Measurements from ENCODE around the gene LRRC49.
A peak's percentile ranks its signal among the peaks of the same experiment; 100 is the strongest.
"Not testable (repeated sequence)": the region's sequence is repeated elsewhere in the genome, so short reads cannot be mapped to it uniquely, and the experiment has no call there.

Gene LRRC49

GRCh38 chr15:70869346-70869745, 23.3 kb upstream of the LRRC49 start:
- no peak for DNase-seq

DNA sequence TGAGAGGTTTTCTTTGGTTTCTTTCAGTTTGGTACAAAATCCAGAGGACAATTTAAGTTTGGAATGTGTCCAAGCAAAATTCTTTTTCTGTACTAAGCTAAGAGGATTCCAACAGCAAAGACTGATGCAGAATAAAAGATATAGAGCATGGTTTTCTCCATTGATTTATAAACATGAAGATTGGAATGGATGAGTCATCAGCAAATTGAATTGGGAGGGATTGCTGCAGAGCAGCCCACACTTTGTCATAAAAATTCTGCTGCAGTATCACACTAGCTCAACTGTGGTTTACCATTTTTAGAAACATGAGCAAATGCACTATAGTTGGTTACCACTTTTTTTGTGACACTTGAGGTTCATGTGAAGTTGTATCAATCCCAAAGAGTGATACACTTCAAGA, 22.6 kb upstream of the LRRC49 start:
- DNase-seq = no peak

DNA sequence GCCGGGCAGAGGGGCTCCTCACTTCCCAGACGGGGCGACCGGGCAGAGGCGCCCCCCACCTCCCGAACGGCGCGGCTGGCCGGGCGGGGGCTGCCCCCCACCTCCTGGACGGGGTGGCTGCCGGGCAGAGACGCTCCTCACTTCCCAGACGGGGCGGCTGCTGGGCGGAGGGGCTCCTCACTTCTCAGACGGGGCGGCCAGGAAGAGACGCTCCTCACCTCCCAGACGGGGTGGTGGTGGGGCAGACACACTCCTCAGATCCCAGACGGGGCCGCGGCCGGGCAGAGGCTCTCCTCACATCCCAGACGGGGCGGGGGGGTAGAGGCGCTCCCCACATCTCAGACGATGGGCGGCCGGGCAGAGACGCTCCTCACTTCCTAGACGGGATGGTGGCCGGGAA, 21.1 kb upstream of the LRRC49 start:
- DNase-seq = not testable (repeated sequence)

DNA sequence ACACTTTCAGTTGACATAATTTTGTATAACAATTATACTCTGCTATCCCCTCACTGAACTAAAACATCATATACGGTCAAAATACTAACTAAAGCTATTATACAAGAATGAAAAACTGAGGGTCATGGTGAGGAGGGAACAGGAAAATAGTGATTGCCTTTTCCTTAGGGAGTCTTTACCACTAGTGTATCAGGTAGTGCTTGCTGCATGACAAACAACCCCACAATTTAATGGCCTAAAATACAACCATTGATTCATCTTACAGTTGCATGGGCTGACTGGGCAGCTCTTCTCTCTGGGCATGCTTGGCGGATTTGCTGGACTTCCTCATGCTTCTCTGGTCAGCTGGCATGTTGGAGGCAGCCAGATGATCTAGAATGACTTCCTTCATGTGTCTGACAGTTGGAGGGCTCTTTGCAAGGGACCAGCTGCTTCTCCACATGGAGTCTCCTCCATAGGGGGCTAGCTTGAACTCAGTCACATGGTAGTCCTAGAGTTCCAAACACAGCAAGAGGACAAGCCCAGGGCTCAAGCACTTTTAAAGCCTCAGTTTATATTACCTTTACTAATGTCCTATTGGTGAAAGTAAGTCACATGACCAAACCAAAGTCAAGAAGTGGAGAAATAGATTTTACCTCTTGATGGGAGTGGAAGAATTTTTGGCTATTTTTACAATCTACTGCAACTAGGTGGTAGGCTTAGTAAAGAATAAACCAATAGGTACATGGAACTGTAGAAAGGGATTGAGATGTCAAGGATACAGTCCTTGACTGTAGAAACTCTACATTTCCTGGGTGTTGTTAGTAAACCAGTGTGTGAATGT, 19.2 kb upstream of the LRRC49 start:
- DNase-seq = no peak

GRCh38 chr15:70875001-70875782, 17.4 kb upstream of the LRRC49 start:
- DNase-seq = no peak

GRCh38 chr15:70876011-70876410, 16.6 kb upstream of the LRRC49 start:
- DNase-seq = no peak

- DNase-seq = no peak
Measured at GRCh38 chr15:70876683-70877082, 15.9 kb upstream of the LRRC49 start.

DNA sequence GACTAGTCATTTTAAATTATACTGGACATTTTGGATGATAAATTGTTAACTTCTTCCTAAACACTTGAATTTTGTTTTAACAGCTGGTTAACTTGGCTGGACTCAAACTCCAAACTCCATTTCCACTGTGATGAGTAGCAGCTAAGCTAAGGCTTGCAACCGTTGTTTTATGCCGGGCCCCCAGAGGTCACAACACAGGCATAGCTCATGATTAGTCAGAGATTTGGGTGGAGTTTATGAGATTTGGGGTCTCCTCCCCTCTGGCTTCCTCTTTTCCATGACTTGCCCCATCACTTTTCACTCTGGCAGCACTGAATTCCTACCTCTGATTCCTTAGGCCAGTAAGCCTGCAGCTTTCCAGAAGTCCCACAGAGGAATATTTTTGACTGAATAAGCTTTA, 13.2 kb upstream of the LRRC49 start:
- DNase-seq = no peak

DNA sequence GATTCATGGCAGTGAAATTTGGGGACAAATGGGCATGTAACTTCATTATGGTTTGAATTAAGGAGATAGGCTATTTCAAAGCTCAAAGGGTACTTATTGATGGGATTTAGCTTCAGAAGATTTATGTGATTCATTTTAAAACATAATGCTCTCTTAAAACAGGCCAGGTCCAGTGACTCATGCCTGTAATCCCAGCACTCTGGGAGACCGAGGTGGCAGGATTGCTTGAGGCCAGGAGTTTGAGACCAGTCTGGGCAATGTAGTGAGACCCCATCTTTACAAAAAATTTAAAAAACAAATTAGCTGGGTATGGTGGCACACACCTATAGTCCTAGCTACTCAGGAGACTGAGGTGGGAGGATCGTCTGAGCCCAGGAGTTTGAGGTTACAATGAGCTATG, 11.8 kb upstream of the LRRC49 start:
- DNase-seq = no peak

- DNase-seq = no peak
Measured at GRCh38 chr15:70882361-70882760, 10.3 kb upstream of the LRRC49 start.

DNA sequence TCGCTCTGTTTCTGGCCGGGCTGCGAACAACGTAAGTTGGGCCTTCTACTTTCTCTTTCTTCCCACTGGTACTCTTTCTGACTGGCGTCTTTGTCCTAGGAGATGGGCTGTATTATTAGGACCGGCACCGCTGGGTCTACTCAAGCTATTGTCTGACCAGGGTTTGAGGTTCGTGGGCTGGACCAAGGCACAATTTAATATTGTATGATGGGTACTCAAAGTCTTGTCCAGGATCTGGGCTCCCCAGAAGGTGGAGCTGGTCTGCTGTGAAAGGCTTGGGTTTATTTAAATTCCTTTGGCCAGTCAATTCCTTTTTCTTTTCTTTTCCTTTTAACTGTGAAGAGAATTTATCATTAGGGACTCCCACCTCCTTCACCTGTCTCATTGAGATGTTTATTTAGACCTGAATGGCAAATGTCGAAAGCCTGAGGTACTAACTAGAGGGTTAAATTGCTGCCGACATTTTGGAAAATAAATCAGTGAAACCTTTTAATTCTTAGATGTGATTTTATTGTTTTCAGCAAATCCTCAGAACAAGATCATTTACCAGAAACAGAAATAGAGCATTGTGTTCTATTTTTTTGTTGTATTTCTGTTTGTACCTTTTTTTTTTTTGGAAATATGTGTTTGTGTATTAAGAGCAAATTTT, 410 bp downstream of the LRRC49 start:
- peak; percentile 66 for DNase-seq

DNA sequence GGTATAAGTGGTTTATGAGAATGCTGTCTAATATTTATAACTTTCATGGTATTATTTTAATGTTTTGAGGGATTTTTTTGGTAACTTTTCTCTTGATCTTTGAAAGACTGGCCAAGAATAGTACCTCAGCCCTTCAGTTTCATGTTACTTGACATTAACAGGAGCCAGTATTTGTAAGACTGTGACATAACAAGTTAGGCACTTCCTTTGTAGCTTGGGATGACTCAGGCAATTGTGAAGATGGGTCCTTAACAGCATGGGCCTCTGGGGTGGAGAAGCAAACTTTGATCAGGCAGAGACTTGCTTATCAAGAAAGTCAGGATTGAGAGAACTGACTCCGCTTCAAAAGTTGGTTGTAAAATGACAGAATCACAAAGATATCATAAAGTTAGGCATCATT, 9.5 kb downstream of the LRRC49 start:
- no peak for DNase-seq

GRCh38 chr15:70906842-70907241, 14.2 kb downstream of the LRRC49 start:
- DNase-seq = no peak

GRCh38 chr15:70907784-70908471, 15.3 kb downstream of the LRRC49 start:
- no peak for DNase-seq

DNA sequence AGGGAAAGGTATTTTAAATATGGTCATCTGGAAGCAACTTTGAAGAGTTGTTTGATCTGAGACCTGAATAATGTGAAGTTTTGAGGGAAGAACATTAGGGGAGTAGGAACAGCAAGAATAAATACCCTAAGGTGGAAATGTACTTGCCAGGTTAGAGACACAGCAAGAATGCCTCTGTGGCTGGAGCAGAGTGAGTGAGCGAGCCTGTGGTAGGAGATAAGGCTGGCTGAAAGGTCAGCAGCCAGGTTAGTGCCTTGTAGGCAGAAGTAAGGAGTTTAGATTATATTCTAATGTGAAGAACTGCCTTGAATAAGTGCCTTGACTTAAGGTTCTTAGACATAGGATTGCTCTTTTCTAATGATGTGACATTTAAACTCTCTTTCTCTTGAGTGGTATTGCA, 18.3 kb downstream of the LRRC49 start:
- DNase-seq = no peak

DNA sequence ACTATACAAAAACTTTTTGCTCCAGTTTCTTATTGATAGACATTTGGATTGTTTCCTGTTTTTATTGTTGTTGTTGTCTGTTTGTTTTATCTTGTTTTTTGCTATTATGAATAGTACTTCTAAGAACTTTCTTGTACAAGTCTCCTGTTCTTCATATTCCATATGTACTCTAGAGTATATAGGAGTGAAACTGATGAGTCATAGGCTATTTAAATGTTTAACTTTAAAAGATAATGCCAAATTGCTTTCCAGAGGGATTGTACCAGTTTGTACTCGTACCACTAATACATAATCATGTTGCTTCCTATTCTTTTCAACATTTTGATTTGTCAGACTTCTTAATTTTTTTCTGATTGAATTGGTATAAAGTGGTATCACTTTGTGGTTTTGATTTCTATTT, 19.6 kb downstream of the LRRC49 start:
- no peak for DNase-seq

- DNase-seq = no peak
Measured at GRCh38 chr15:70916531-70916930, 23.9 kb downstream of the LRRC49 start.

GRCh38 chr15:70917955-70918354, 25.3 kb downstream of the LRRC49 start:
- no peak for DNase-seq

DNA sequence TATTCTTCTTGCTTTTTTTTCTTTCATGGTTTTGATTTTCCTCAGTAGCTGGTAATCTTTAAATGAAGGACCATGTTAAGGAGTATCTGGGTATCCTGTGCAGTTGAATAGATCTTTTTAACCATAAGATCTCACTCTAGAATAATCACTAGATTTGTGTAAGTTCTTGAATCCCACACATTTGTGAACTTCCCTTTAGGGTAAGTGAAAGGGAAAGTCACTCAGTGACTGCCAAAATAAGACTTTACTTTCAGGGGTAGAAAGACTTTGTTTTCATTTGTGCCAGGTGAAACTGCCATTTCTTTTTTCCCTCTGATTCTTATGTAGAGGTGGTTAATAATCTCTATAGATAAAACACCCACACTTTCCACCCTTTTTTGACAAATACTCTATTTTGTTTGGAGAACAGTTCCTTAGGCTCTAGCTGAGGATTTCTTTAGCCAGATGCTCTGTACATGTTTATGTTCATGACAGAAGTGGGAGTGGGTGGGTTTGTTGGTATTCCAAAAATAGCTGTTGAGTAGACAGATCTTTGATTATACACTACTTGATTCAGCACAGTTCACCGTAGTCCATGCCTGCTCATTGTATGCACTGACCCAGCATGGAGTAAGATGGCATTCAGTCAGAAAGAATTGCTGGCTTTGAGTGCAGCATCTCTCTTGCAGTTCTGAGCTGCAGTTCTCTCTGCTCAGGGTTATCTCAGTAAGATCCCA, 28.5 kb downstream of the LRRC49 start:
- DNase-seq = no peak

- DNase-seq = no peak
Measured at GRCh38 chr15:70922119-70922518, 29.5 kb downstream of the LRRC49 start.

DNA sequence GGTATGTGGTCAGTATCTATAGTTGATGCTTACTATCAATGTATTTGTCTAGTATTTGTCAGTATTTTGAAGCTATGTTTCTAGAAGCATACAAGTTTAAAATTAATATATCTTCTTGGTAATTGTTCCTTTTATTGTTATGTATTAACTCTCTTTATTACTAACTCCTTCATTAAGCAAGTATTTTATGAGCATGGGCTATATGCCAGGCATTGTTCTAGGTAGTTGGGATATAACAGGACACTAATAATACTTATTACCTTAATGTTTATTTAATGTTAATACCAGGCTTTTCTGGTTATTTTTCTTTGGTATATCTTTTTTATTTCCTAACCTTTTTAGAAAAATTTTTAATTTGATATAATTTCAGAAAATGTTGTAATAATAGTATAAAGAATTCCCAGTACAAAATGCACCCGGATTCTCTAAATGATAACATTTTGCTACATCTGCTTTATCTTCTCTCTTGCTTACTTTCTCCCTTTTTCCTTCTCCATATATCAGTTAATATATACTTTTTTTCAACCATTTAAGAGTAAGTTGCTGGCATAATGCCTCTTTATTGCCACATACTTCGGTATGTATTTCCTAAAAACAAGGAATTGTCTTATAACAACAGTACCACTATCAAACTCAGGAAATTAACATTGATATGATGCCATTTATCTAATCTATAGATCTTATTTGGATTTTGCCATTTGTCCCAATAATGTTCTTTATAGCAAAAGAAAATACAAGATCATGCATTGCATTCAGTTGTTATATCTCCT, 30.9 kb downstream of the LRRC49 start:
- DNase-seq = no peak

- not testable (repeated sequence) for DNase-seq
Measured at GRCh38 chr15:70926914-70927313, 34.3 kb downstream of the LRRC49 start.

All from NCI-H1092 treated with DMSO at 0.1 percent for 48 hours (cell line).